OCI-LY3 (cell line): Measurements from ENCODE around the gene BTBD7.

Source experiments
- H2AFZ ChIP-seq: fragments of 200-600, 300-600 bp; shearing (Covaris generic); 2 replicates; pipeline ENCODE4 v1.6.0; 2014; ENCODE audit warnings: antibody characterized with exemption, low read depth, low read length
- H3K27ac ChIP-seq: fragments of 200-600, 300-600 bp; sonication (generic); 2 replicates; pipeline ENCODE4 v1.5.1; 2014; ENCODE audit warnings: mild to moderate bottlenecking, low read length, moderate library complexity, mixed read lengths
- H3K27me3 ChIP-seq: fragments of 200-600, 300-600 bp; sonication (generic); 2 replicates; pipeline ENCODE4 v1.6.1; 2014; ENCODE audit warnings: low read depth, low read length, mixed read lengths
- H3K36me3 ChIP-seq: fragments of 200-600, 300-600 bp; sonication (generic); replicated peaks from 2 replicates; pipeline ENCODE3; 2014; ENCODE audit warnings: low read depth, low read length, mixed read lengths
- H3K4me1 ChIP-seq: fragments of 300-600, 200-600 bp; sonication (generic); 2 replicates; pipeline ENCODE4 v1.6.1; 2014; ENCODE audit warnings: low read length, mixed read lengths
- H3K4me2 ChIP-seq: fragments of 200-600, 300-600 bp; sonication (generic); 2 replicates; pipeline ENCODE4 v1.6.1; 2014; ENCODE audit warnings: low read length, mixed read lengths
- H3K4me3 ChIP-seq: fragments of 300-600, 200-600 bp; sonication (generic); 2 replicates; pipeline ENCODE4 v1.5.1; 2014; ENCODE audit warnings: antibody characterized with exemption, mild to moderate bottlenecking, low read length, moderate library complexity
- H3K79me2 ChIP-seq: fragments of 300-600, 200-600 bp; shearing (Covaris generic); 2 replicates; pipeline ENCODE4 v1.6.1; 2014; ENCODE audit warnings: mild to moderate bottlenecking, low read length, mixed read lengths
- H3K9ac ChIP-seq: fragments of 300-600, 200-600 bp; shearing (Covaris generic); 2 replicates; pipeline ENCODE4 v1.6.0; 2014; ENCODE audit warnings: mild to moderate bottlenecking, low read length, moderate library complexity
- H3K9me3 ChIP-seq: fragments of 200-600, 300-600 bp; shearing (Covaris generic); 2 replicates; pipeline ENCODE4 v1.6.1; 2014; ENCODE audit warnings: low read length, mixed read lengths; ENCODE audit not compliant: insufficient read depth
- H4K20me1 ChIP-seq: fragments of 200-600, 300-600 bp; sonication (generic); 2 replicates; pipeline ENCODE4 v1.6.1; 2016; ENCODE audit warnings: low read length, mixed read lengths; ENCODE audit not compliant: insufficient read depth
- CTCF ChIP-seq: fragments of 200-600, 300-600 bp; sonication (generic); IDR thresholded peaks from 2 replicates; pipeline ENCODE4 v1.5.1; 2014; ENCODE audit warnings: antibody characterized with exemption, low read length, low read depth
- EZH2phosphoT487 ChIP-seq: fragments of 200-600 bp; shearing (Covaris generic); IDR thresholded peaks from 2 replicates; pipeline ENCODE4 v1.6.1; 2018; ENCODE audit warnings: antibody characterized with exemption, mixed run types, low read depth

The BTBD7 gene

GRCh38 chr14:93348292-93348691 is 15.5 kb upstream of the BTBD7 start:
- H3K9me3 ChIP-seq = no peaks in the 10 kb centered on the region
- no peaks in the 10 kb centered on the region for H3K27me3 ChIP-seq
- no peak overlapping the region for H3K4me3 ChIP-seq
- H3K4me1 ChIP-seq = no peaks in the 10 kb centered on the region
- H3K9ac ChIP-seq = no peak overlapping the region
- H4K20me1 ChIP-seq = no peaks in the 10 kb centered on the region
- no peak overlapping the region for H2AFZ ChIP-seq
- H3K4me2 ChIP-seq = no peak overlapping the region
- H3K79me2 ChIP-seq = no peaks in the 10 kb centered on the region
- no peak for TF ChIP-seq CTCF
- TF ChIP-seq EZH2phosphoT487 = no peak
- H3K36me3 ChIP-seq = peaks cover under 1% of the 10 kb centered on the region
- no peak overlapping the region for H3K27ac ChIP-seq

- H3K36me3 ChIP-seq = peaks cover 2% of the 10 kb centered on the region
- no peak overlapping the region for H3K9ac ChIP-seq
- no peak overlapping the region for H3K4me2 ChIP-seq
- no peaks in the 10 kb centered on the region for H3K4me1 ChIP-seq
- no peak overlapping the region for H3K27ac ChIP-seq
- no peak for TF ChIP-seq EZH2phosphoT487
- H4K20me1 ChIP-seq = no peaks in the 10 kb centered on the region
- no peaks in the 10 kb centered on the region for H3K27me3 ChIP-seq
- H3K9me3 ChIP-seq = no peaks in the 10 kb centered on the region
- no peaks in the 10 kb centered on the region for H3K79me2 ChIP-seq
- no peak overlapping the region for H3K4me3 ChIP-seq
- H2AFZ ChIP-seq = no peak overlapping the region
Observed at GRCh38 chr14:93347850-93348249, 15.0 kb upstream of the BTBD7 start.

GRCh38 chr14:93346926-93347721 is 14.3 kb upstream of the BTBD7 start, which contains the start of gene COX8C:
Gene COX8C (plus strand): TSS chr14:93347182. CDS start chr14:93347269, 87 bp downstream.
- Histone ChIP-seq H3K36me3 (peaks cover 2% of the 10 kb centered on the region), H3K4me2 (no peak within 1 kb of the TSS), H3K9ac (no peak within 1 kb of the TSS), H4K20me1 (no peaks in the 10 kb centered on the region), H3K27ac (no peak within 1 kb of the TSS), H3K27me3 (no peaks in the 10 kb centered on the region), H3K79me2 (no peaks in the 10 kb centered on the region), H3K4me1 (no peaks in the 10 kb centered on the region), H3K4me3 (no peak within 1 kb of the TSS), H3K9me3 (peaks cover 6% of the 10 kb centered on the region; the same call in 1 of the 2 replicates), H2AFZ (no peak within 1 kb of the TSS)
- TF ChIP-seq CTCF = no peak

- Histone ChIP-seq H3K9ac (no peak overlapping the region), H3K4me1 (no peaks in the 10 kb centered on the region), H3K9me3 (peaks cover 7% of the 10 kb centered on the region; the same call in 1 of the 2 replicates), H3K36me3 (peaks cover 2% of the 10 kb centered on the region), H4K20me1 (no peaks in the 10 kb centered on the region), H3K4me3 (no peak overlapping the region), H3K27ac (no peak overlapping the region), H3K27me3 (no peaks in the 10 kb centered on the region), H2AFZ (no peak overlapping the region), H3K4me2 (no peak overlapping the region), H3K79me2 (no peaks in the 10 kb centered on the region)
- TF ChIP-seq EZH2phosphoT487 (no peak), CTCF (no peak)
Observed at GRCh38 chr14:93343797-93344196, 11.0 kb upstream of the BTBD7 start.
